GM12878 (cell line): ENCODE data around the gene RTF1. TPM values are rescaled to one million over a fixed set of nuclear protein-coding genes. Genes with fewer than 3 reads are reported as not detected.

Experiments used
- ATAC-seq: fragments of 200-7000 bp; cut with Tn5 transposase; 3 replicates; pipeline ENCODE4 v1.9.1; 2020; ENCODE audit warnings: mild to moderate bottlenecking, moderate library complexity
- BruUV-seq: library from RNA; stranded (reverse); fragments of 400-500 nt; replicated peaks from 2 replicates; lab custom pipeline; 2021; lab: Mats Ljungman, UMichigan
- CTCF ChIA-PET: fragments of 300-600 bp; sonication (Branson Sonifier 250); formaldehyde crosslinking; extraction: SDS; loops from one replicate; lab custom pipeline; 2021; ENCODE audit warnings: inconsistent platforms; lab: Yijun Ruan, JAX
- POLR2A ChIA-PET: fragments of 350-600 bp; formaldehyde crosslinking; extraction: SDS; loops from one replicate; lab custom pipeline; 2021; ENCODE audit warnings: inconsistent platforms; lab: Charles Lee
- RAD21 ChIA-PET: fragments of 300-600 bp; sonication (Branson Sonifier 250); formaldehyde crosslinking; loops from one replicate; lab custom pipeline; 2023; ENCODE audit warnings: antibody characterized with exemption; ENCODE audit not compliant: unreplicated experiment; lab: Charles Lee
- SMC1A ChIA-PET: fragments of 300-600 bp; sonication (Branson Sonifier 250); formaldehyde crosslinking; loops from one replicate; lab custom pipeline; 2023; ENCODE audit not compliant: unreplicated experiment, uncharacterized antibody; lab: Charles Lee
- DNase-seq: peaks from one replicate; pipeline ENCODE4 v3.0.0-alpha.2; 2011; ENCODE audit warnings: low read depth, low spot score
- FAIRE-seq: peaks from 3 replicates; lab custom pipeline; 2011; peaks lifted over from hg19 to GRCh38; lab: Jason Lieb, UNC
- H2AFZ ChIP-seq: 2 replicates; pipeline ENCODE4 v1.6.0; 2011; ENCODE audit warnings: low read depth, low read length, control low read depth; ENCODE audit not compliant: control insufficient read depth
- H3K27ac ChIP-seq: 2 replicates; pipeline ENCODE4 v1.5.1; 2011; ENCODE audit warnings: control low read depth; ENCODE audit not compliant: control insufficient read depth, insufficient read depth
- H3K27me3 ChIP-seq, 2 experiments: replicated peaks in 1 of 2; 2 replicates each; pipeline versions ENCODE4 v1.6.0 to v1.6.1; 2011; ENCODE audit warnings: low read length in 1 of 2; ENCODE audit not compliant: control insufficient read depth in 2 of 2, insufficient read depth in 2 of 2
- H3K36me3 ChIP-seq, 2 experiments: 2 replicates each; pipeline ENCODE4 v1.5.1; 2011; ENCODE audit warnings: low read length in 1 of 2; ENCODE audit not compliant: control insufficient read depth in 2 of 2, insufficient read depth in 2 of 2
- H3K4me1 ChIP-seq: 2 replicates; pipeline ENCODE4 v1.6.1; 2011; ENCODE audit warnings: mild to moderate bottlenecking, low read length, moderate library complexity, mixed read lengths; ENCODE audit not compliant: control insufficient read depth, insufficient read depth
- H3K4me2 ChIP-seq: 2 replicates; pipeline ENCODE4 v1.6.0; 2011; ENCODE audit warnings: control low read depth; ENCODE audit not compliant: control insufficient read depth, insufficient read depth
- H3K4me3 ChIP-seq: fragments of 200-600 bp; sonication (generic); 2 replicates; pipeline ENCODE4 v1.5.1; 2016
- H3K79me2 ChIP-seq: 2 replicates; pipeline ENCODE4 v1.6.0; 2011; ENCODE audit warnings: low read length; ENCODE audit not compliant: control insufficient read depth, insufficient read depth
- H3K9ac ChIP-seq: 2 replicates; pipeline ENCODE4 v1.8.0; 2011; ENCODE audit warnings: low read length, control low read depth, mixed read lengths; ENCODE audit not compliant: control insufficient read depth, insufficient read depth
- H3K9me3 ChIP-seq: replicated peaks from 3 replicates; pipeline ENCODE4 v1.5.1; 2011; ENCODE audit warnings: mild to moderate bottlenecking, low read length; ENCODE audit not compliant: control insufficient read depth, insufficient read depth
- H4K20me1 ChIP-seq: 2 replicates; pipeline ENCODE4 v1.6.0; 2011; ENCODE audit not compliant: control insufficient read depth, insufficient read depth
- BHLHE40 ChIP-seq, 2 experiments: fragments of 450-650 bp in 1 of 2; IDR thresholded peaks; 2 replicates each; pipeline ENCODE4 v1.6.1; 2011 to 2017; ENCODE audit warnings: low read depth in 2 of 2, borderline replicate concordance in 1 of 2, improper control_type of control experiment in 1 of 2, low read length in 1 of 2, mild to moderate bottlenecking in 1 of 2
- PRDM15 ChIP-seq: fragments of 450-650 bp; formaldehyde crosslinking; IDR thresholded peaks from 2 replicates; pipeline ENCODE4 v1.4.0; 2020; ENCODE audit warnings: mild to moderate bottlenecking, moderate library complexity
- WGBS: methylation state at CpG from one replicate; pipeline ENCODE4 v1.1.6; 2016; ENCODE audit warnings: low lambda C conversion rate; ENCODE audit not compliant: insufficient replicate concordance, insufficient coverage; ENCODE audit errors: missing lambda C conversion rate; 5-methylcytosine and 5-hydroxymethylcytosine counted together
- in situ Hi-C: fragments of 300-500 bp; cut with MboI; formaldehyde crosslinking; loops from 9 replicates; pipeline ENCODE4 v1.14.3; 2018; ENCODE audit warnings: mixed read lengths
- intact Hi-C: fragments of 100-400 bp; cut with micrococcal nuclease; formaldehyde crosslinking; loops from one replicate; pipeline ENCODE4 v1.14.2; 2022; ENCODE audit not compliant: unreplicated experiment
- polyA plus RNA-seq, 11 experiments: library from polyadenylated mRNA; depleted of rRNA in 4 of 11; unstranded in 6 of 11; stranded (reverse) in 5 of 11; fragments of >200 nt; fragmentation: Nextera tagmentation in 4 of 11; fragmentation: Illumina TruSeq in 1 of 11; extraction: Ambion mirVana in 4 of 11; extraction: Trizol in 1 of 11; gene quantifications; 1 replicate in 1 of 11; 2 replicates in 10 of 11; pipeline versions ENCODE4 v1.2.1 to v1.2.3, GENCODE V29; 2011 to 2016; ENCODE audit warnings: inconsistent platforms in 2 of 11, missing spikeins in 2 of 11, low read depth in 1 of 11
- total RNA-seq, 4 experiments: library from RNA; depleted of rRNA in 3 of 4; stranded (reverse); fragments of >200 nt in 3 of 4; fragmentation: Illumina TruSeq in 1 of 4; extraction: Trizol in 1 of 4; gene quantifications; 2 replicates each; pipeline versions ENCODE4 v1.2.1 to v1.2.3, GENCODE V29; 2013 to 2021

The RTF1 gene
- total and polyA plus RNA-seq, 10 of the 15 experiments (the other 5 are each of a cell fraction or from before 2014, with no cell fraction given): 7.2 to 67.9 (median 32.3) TPM

GRCh38 chr15:41512512-41512939 lies 95.6 kb downstream of the RTF1 start:
- ChIA-PET RAD21 (interaction anchor here (2.6 kb wide), 1 partner anchor 47 kb away, joined by 11 read pairs; no protein-coding TSS in a partner anchor), CTCF (interaction anchor here (1.6 kb wide), 1 partner anchor 11 kb away, joined by 3 read pairs; no protein-coding TSS in a partner anchor), POLR2A (no interaction called here), SMC1A (interaction anchor here (1.4 to 2.6 kb wide), 2 partner anchors 30 to 47 kb away, joined by 4 to 11 read pairs; no protein-coding TSS in a partner anchor)
- 42% methylated on average over 29 of the region's 33 CpGs for WGBS
- no peak overlapping the region for H3K9ac ChIP-seq
- TF ChIP-seq PRDM15 (CRISPR knock-in tag) (no peak), BHLHE40 (IDR thresholded peaks at IDR 0.05; ENCODE audit: borderline replicate concordance in 1 of 2, low read depth in 2 of 2, low read length in 1 of 2) (0 out of 4 replicates have a peak, but pooled peaks of 1 of the 2 experiments have one; percentile 36)
- peak overlapping the region; percentile 96 for H3K4me2 ChIP-seq
- H3K27ac ChIP-seq: no peak overlapping the region
- H3K9me3 ChIP-seq: no peaks in the 10 kb centered on the region
- intact Hi-C loops: no loop called here
- no peaks in the 10 kb centered on the region for H3K79me2 ChIP-seq
- H3K4me3 ChIP-seq: peak overlapping the region; percentile 67
- H3K27me3 ChIP-seq: peaks cover 5 to 20% of the 10 kb centered on the region in 2 experiments
- no peaks in the 10 kb centered on the region for H4K20me1 ChIP-seq
- H3K4me1 ChIP-seq: peaks cover 23% of the 10 kb centered on the region
- peak; percentile 11 for ATAC-seq
- H2AFZ ChIP-seq: no peak overlapping the region; the same call in 1 of the 2 replicates
- DNase-seq: no peak
- in situ Hi-C loops: no loop called here
- BruUV-seq: no TSS peak
- FAIRE-seq: no peak
- H3K36me3 ChIP-seq: 0 out of 4 replicates have a peak, but pooled peaks cover 0 to 3% of the 10 kb centered on the region in 2 experiments
